NCI-H69 (cell line): Measurements from ENCODE around the gene ZNF529.
"Not testable (repeated sequence)": the region's sequence is repeated elsewhere in the genome, so short reads cannot be mapped to it uniquely, and the experiment has no call there.

Experiments
- DNase-seq: peaks from one replicate; lab custom pipeline; 2025; lab: John Stamatoyannopoulos, UW

The ZNF529 gene

GRCh38 chr19:36573020-36573894 is at the start of gene ZNF529:
Gene ZNF529 (minus strand): TSS chr19:36573292. CDS start chr19:36572346, 946 bp downstream.
- DNase-seq: peak; percentile 96

GRCh38 chr19:36605877-36606478 is 32.9 kb upstream of the ZNF529 start:
- DNase-seq: no peak

- DNase-seq: no peak
Measured at GRCh38 chr19:36605101-36605876, 32.2 kb upstream of the ZNF529 start, which contains the start of gene ZNF382. Gene ZNF382 (plus strand): TSS chr19:36605313. CDS start chr19:36609915, 4,602 bp downstream.

- DNase-seq: no peak
Measured at GRCh38 chr19:36604656-36605100, 31.6 kb upstream of the ZNF529 start.

GRCh38 chr19:36602681-36603080 is 29.6 kb upstream of the ZNF529 start:
- DNase-seq: not testable (repeated sequence)

- no peak for DNase-seq
Measured at GRCh38 chr19:36579255-36579654, 6.2 kb upstream of the ZNF529 start.

GRCh38 chr19:36577271-36577996 is 4.3 kb upstream of the ZNF529 start:
- no peak for DNase-seq

GRCh38 chr19:36574741-36575140 is 1.6 kb upstream of the ZNF529 start:
- DNase-seq: no peak

GRCh38 chr19:36573895-36574720 is 1.0 kb upstream of the ZNF529 start:
- DNase-seq: peak; percentile 54

- no peak for DNase-seq
Measured at GRCh38 chr19:36572593-36573019, 486 bp downstream of the ZNF529 start.

GRCh38 chr19:36564391-36564790 is 8.7 kb downstream of the ZNF529 start:
- DNase-seq: no peak

- peak; percentile 11 for DNase-seq
Measured at GRCh38 chr19:36547001-36547732, 25.9 kb downstream of the ZNF529 start.

GRCh38 chr19:36528921-36529518 is 44.1 kb downstream of the ZNF529 start:
- DNase-seq: no peak

- DNase-seq: peak; percentile 98
Measured at GRCh38 chr19:36528194-36528920, 44.7 kb downstream of the ZNF529 start, which contains the start of gene ZNF260. Gene ZNF260 (minus strand): TSS chr19:36528271. CDS start chr19:36515238, 13,033 bp downstream.

GRCh38 chr19:36527873-36528193 is 45.3 kb downstream of the ZNF529 start:
- no peak for DNase-seq

GRCh38 chr19:36527341-36527740 is 45.8 kb downstream of the ZNF529 start:
- peak; percentile 24 for DNase-seq

GRCh38 chr19:36526581-36526980 is 46.5 kb downstream of the ZNF529 start:
- no peak for DNase-seq

GRCh38 chr19:36524617-36525016 is 48.5 kb downstream of the ZNF529 start:
- DNase-seq: no peak
